ENCODE data around the gene FAM186B.

DNA sequence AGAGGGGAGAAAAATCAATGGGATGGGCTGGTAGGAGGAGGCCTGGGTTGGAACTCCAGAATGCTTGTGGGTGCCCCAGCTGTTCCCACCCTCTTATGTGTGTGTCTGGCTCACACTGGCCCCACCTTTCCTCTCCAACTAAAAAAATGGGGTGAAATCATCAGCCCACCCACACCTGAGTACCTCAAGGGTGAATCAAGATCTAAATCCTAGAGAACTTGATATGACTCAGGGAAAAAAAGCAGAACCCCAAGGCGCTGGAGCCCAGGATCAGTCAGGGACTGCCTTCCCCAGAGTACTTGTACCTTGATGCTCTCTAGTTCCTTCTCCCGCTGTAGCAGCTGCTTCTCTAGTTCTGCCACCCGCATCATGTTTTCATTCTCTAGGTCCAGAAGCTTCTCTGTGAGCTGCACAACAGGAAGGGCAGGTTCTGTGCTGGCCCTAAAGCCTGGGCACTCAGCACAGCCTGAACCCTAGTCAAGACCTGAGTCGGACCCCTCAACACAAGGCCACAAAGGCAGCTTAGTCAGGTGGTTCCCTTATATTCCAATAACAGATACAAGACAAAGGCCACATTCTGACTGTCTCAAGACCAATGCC lies 47.6 kb upstream of the FAM186B start:
- TF ChIP-seq TEAD4 (IDR thresholded peaks at IDR 0.05; ENCODE audit: borderline replicate concordance, insufficient read depth) (no peak), EZH2phosphoT487 (IDR thresholded peaks at IDR 0.05; ENCODE audit: borderline replicate concordance, low read depth) (no peak), NRF1 (IDR thresholded peaks at IDR 0.05; ENCODE audit: low read depth, low read length) (no peak), NFIC (IDR thresholded peaks at IDR 0.05; ENCODE audit: borderline replicate concordance) (no peak), RCOR1 (IDR thresholded peaks at IDR 0.05; ENCODE audit: low read length) (no peak), RAD21 (IDR thresholded peaks at IDR 0.05; ENCODE audit: low read length) (no peak), YY1 (IDR thresholded peaks at IDR 0.05; ENCODE audit: low read depth) (no peak), POLR2AphosphoS5 (IDR thresholded peaks at IDR 0.05; ENCODE audit: low read depth, low read length) (no peak), IRF3 (IDR thresholded peaks at IDR 0.05; ENCODE audit: low read depth, low read length) (no peak), FOSL2 (IDR thresholded peaks at IDR 0.05; ENCODE audit: borderline replicate concordance, low read depth) (no peak), GABPA (IDR thresholded peaks at IDR 0.05; ENCODE audit: low read depth) (no peak)
- TF ChIP-seq, protein P1, sequence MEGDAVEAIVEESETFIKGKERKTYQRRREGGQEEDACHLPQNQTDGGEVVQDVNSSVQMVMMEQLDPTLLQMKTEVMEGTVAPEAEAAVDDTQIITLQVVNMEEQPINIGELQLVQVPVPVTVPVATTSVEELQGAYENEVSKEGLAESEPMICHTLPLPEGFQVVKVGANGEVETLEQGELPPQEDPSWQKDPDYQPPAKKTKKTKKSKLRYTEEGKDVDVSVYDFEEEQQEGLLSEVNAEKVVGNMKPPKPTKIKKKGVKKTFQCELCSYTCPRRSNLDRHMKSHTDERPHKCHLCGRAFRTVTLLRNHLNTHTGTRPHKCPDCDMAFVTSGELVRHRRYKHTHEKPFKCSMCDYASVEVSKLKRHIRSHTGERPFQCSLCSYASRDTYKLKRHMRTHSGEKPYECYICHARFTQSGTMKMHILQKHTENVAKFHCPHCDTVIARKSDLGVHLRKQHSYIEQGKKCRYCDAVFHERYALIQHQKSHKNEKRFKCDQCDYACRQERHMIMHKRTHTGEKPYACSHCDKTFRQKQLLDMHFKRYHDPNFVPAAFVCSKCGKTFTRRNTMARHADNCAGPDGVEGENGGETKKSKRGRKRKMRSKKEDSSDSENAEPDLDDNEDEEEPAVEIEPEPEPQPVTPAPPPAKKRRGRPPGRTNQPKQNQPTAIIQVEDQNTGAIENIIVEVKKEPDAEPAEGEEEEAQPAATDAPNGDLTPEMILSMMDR (IDR thresholded peaks at IDR 0.05) = no peak
- TF ChIP-seq, protein P2, sequence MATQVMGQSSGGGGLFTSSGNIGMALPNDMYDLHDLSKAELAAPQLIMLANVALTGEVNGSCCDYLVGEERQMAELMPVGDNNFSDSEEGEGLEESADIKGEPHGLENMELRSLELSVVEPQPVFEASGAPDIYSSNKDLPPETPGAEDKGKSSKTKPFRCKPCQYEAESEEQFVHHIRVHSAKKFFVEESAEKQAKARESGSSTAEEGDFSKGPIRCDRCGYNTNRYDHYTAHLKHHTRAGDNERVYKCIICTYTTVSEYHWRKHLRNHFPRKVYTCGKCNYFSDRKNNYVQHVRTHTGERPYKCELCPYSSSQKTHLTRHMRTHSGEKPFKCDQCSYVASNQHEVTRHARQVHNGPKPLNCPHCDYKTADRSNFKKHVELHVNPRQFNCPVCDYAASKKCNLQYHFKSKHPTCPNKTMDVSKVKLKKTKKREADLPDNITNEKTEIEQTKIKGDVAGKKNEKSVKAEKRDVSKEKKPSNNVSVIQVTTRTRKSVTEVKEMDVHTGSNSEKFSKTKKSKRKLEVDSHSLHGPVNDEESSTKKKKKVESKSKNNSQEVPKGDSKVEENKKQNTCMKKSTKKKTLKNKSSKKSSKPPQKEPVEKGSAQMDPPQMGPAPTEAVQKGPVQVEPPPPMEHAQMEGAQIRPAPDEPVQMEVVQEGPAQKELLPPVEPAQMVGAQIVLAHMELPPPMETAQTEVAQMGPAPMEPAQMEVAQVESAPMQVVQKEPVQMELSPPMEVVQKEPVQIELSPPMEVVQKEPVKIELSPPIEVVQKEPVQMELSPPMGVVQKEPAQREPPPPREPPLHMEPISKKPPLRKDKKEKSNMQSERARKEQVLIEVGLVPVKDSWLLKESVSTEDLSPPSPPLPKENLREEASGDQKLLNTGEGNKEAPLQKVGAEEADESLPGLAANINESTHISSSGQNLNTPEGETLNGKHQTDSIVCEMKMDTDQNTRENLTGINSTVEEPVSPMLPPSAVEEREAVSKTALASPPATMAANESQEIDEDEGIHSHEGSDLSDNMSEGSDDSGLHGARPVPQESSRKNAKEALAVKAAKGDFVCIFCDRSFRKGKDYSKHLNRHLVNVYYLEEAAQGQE (IDR thresholded peaks at IDR 0.05; ENCODE audit: low read depth, low read length) = no peak
- TF ChIP-seq, protein P3, sequence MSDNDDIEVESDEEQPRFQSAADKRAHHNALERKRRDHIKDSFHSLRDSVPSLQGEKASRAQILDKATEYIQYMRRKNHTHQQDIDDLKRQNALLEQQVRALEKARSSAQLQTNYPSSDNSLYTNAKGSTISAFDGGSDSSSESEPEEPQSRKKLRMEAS (IDR thresholded peaks at IDR 0.05; ENCODE audit: low read depth) = no peak
